ENCODE data around the gene ST3GAL2. TPM values are rescaled to one million over a fixed set of nuclear protein-coding genes. Genes with fewer than 3 reads are reported as not detected.

The ST3GAL2 gene
- total RNA-seq, 1 experiment from 2014 or later, result 49.4 TPM

- peak; percentile 90 for TF ChIP-seq HMGXB4 (CRISPR knock-in tag; IDR thresholded peaks at IDR 0.05)
These were observed 15.5 kb upstream of the ST3GAL2 start, which contains the start of gene FCSK (continued) for GRCh38 chr16:70454222-70455034.

- ATAC-seq (peak; percentile 19), DNase-seq (ENCODE audit: low spot score) (no peak)
- peaks cover 4% of the 10 kb centered on the region for H3K9me3 Mint-ChIP-seq
- TF ChIP-seq ZBTB21 (CRISPR knock-in tag; IDR thresholded peaks at IDR 0.05; ENCODE audit: borderline replicate concordance), result no peak
- TF ChIP-seq PRRX2 (CRISPR knock-in tag; IDR thresholded peaks at IDR 0.05), result no peak
- TF ChIP-seq ATF3 (CRISPR knock-in tag; conservative IDR thresholded peaks at IDR 0.05), result no peak
- TF ChIP-seq ZNF425 (CRISPR knock-in tag; conservative IDR thresholded peaks at IDR 0.05), result no peak
- TF ChIP-seq USF1 (CRISPR knock-in tag; IDR thresholded peaks at IDR 0.05), result peak; percentile 61; the same call in 1 of the 2 replicates
- no peak for TF ChIP-seq E2F4 (CRISPR knock-in tag; IDR thresholded peaks at IDR 0.05; ENCODE audit: borderline replicate concordance, low read depth)
- TF ChIP-seq ZNF396 (CRISPR knock-in tag; IDR thresholded peaks at IDR 0.05; ENCODE audit: borderline replicate concordance), result no peak
- TF ChIP-seq E2F1 (CRISPR knock-in tag; IDR thresholded peaks at IDR 0.05), result no peak
- TF ChIP-seq NFATC4 (CRISPR knock-in tag; IDR thresholded peaks at IDR 0.05), result no peak
- no peak for TF ChIP-seq ETV6 (CRISPR knock-in tag; IDR thresholded peaks at IDR 0.05)
- no peak for TF ChIP-seq IRF2 (CRISPR knock-in tag; IDR thresholded peaks at IDR 0.05; ENCODE audit: borderline replicate concordance, low read depth)
- TF ChIP-seq FOXJ3 (CRISPR knock-in tag; IDR thresholded peaks at IDR 0.05; ENCODE audit: borderline replicate concordance), result no peak
- TF ChIP-seq USF2 (CRISPR knock-in tag; IDR thresholded peaks at IDR 0.05), result peak; percentile 76
- no peak for TF ChIP-seq ARID4B (CRISPR knock-in tag; IDR thresholded peaks at IDR 0.05; ENCODE audit: borderline replicate concordance)
- no peak for TF ChIP-seq EMX1 (CRISPR knock-in tag; IDR thresholded peaks at IDR 0.05)
- CTCF ChIA-PET, result interaction anchor here (0.7 to 3.9 kb wide), 7 partner anchors 9 to 122 kb away, joined by 3 to 24 read pairs (median 7); no protein-coding TSS in a partner anchor
- no peaks in the 10 kb centered on the region for H3K36me3 Mint-ChIP-seq
- peak overlapping the region; percentile 92 for H3K4me3 Mint-ChIP-seq
- H3K27ac Mint-ChIP-seq, result peak overlapping the region; percentile 97
- POLR2A ChIA-PET, result interaction anchor here (0.7 to 2.2 kb wide), 6 partner anchors 14 to 164 kb away, joined by 3 to 17 read pairs (median 5); partner anchors contain the start of genes AARS1, DDX19A and ST3GAL2
- peaks cover 10% of the 10 kb centered on the region for H3K4me1 Mint-ChIP-seq
- no peaks in the 10 kb centered on the region for H3K27me3 Mint-ChIP-seq (ENCODE audit: low read depth)
These were observed 15.0 kb upstream of the ST3GAL2 start for GRCh38 chr16:70453892-70454221.

Measured in WTC11 (cell line).